Fibroblast of skin of right quadriceps (primary cell): ENCODE results near the gene S100A4.

Source experiments
- DNase-seq: peaks from one replicate; pipeline ENCODE4 v3.0.0-alpha.2; 2013

S100A4 gene

DNA sequence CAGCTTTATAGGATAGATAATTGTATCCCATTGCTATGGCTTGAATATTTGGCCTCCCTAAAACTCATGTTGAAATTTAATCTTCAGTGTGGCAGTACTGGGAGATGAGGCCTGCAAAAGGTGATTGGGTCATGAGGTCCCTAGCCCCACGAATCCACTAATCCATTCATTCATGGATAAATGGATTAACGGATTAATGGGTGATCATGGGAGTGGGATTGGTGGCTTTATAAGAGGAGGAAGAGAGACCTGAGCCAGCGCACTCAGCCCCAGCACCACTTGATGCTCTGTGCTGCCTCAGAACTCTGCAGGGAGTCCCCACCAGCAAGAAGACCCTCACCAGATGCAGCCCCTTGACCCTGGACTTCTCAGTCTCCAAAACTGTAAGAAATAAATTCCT, 41.8 kb downstream of the S100A4 start:
- no peak for DNase-seq

DNA sequence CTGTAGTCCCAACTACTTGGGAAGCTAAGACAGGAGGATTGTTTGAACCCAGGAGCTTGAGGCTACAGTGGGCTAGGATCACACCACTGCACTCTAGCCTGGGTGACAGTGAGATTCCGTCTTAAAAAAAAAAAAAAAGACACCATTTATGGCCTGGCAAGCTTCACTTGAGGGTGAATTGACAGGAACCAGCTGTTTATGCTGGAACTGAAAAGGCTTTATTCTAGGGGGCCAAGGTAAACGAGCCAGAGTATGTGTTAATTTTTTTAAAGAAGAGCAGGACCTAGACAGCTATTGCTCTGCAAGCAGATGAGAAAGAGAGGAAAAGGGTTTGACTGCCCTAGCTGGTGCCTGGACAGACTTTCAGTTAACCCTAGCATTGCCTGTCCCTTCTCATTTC, 46.9 kb downstream of the S100A4 start:
- no peak for DNase-seq

- DNase-seq, result no peak
Observed at GRCh38 chr1:153495536-153495935, 50.1 kb downstream of the S100A4 start.

DNA sequence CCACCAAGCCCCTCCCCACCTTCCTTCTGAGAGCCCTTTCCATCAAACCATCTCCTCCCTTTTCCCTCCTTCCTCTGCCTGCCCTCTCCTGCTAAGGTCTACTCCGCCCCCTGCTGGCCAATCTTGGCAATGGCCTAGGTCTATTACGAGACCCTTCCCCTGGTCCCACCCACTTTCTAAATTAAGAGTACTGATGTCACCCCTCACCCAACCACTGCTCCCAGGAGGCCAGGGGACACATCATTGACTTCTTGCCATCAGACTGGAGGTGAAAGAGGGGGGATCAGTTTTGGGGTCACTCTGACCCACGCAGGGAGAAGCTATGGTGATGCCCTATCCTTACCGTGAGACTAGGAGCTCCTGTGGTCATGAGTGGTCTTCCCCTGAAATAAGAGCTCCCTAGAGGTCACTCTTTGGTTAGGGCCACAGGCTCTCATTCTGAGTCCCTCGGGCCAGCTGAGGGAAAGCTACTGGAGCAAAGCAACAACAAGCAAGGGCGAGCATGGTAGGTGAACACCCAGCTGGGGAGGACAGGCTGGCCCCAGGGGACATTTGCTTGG, 50.5 kb downstream of the S100A4 start:
- DNase-seq, result peak; percentile 55
